H1 (cell line): ENCODE measurements around the gene IREB2. TPM values are rescaled to one million over a fixed set of nuclear protein-coding genes. Genes with fewer than 3 reads are reported as not detected.

Experiments used
- CTCF ChIA-PET: fragments of 300-600 bp; sonication (Branson Sonifier 250); formaldehyde crosslinking; loops from one replicate; lab custom pipeline; 2021; ENCODE audit not compliant: partially characterized antibody; lab: Charles Lee
- POLR2A ChIA-PET: fragments of 300-600 bp; sonication (Branson Sonifier 250); formaldehyde crosslinking; loops from one replicate; lab custom pipeline; 2021; ENCODE audit warnings: inconsistent platforms; ENCODE audit not compliant: partially characterized antibody; lab: Charles Lee
- DNase-seq, 2 experiments: peaks; one replicate each; pipeline versions ENCODE4 v3.0.0 to v3.0.0-alpha.2; 2010 to 2022; ENCODE audit warnings: low spot score in 2 of 2, low read depth in 1 of 2, mixed read lengths in 1 of 2
- FAIRE-seq: peaks from 2 replicates; lab custom pipeline; 2011; peaks lifted over from hg19 to GRCh38; lab: Jason Lieb, UNC
- H2AFZ ChIP-seq: 2 replicates; pipeline ENCODE4 v1.8.1; 2012; ENCODE audit warnings: low read length, inconsistent platforms
- H2AK5ac ChIP-seq: 2 replicates; pipeline ENCODE4 v1.6.1; 2013; ENCODE audit warnings: low read depth, low read length
- H2BK120ac ChIP-seq: replicated peaks from 2 replicates; pipeline ENCODE3; 2013; ENCODE audit warnings: low read depth, low read length, inconsistent platforms
- H2BK12ac ChIP-seq: 2 replicates; pipeline ENCODE4 v1.6.1; 2013; ENCODE audit warnings: low read depth, low read length
- H2BK15ac ChIP-seq: 2 replicates; pipeline ENCODE4 v1.6.1; 2013; ENCODE audit warnings: low read length
- H2BK20ac ChIP-seq: 2 replicates; pipeline ENCODE4 v1.6.1; 2013; ENCODE audit warnings: low read length
- H2BK5ac ChIP-seq: 2 replicates; pipeline ENCODE4 v1.6.1; 2013; ENCODE audit warnings: low read depth, low read length
- H3K14ac ChIP-seq: 2 replicates; pipeline ENCODE4 v1.6.1; 2013; ENCODE audit warnings: inconsistent platforms; ENCODE audit not compliant: insufficient read length
- H3K18ac ChIP-seq: 2 replicates; pipeline ENCODE4 v1.6.1; 2013; ENCODE audit warnings: low read length; ENCODE audit errors: extremely low read depth
- H3K23ac ChIP-seq: 2 replicates; pipeline ENCODE4 v1.6.1; 2013; ENCODE audit warnings: inconsistent platforms; ENCODE audit not compliant: insufficient read length
- H3K23me2 ChIP-seq: 2 replicates; pipeline ENCODE4 v1.6.1; 2013; ENCODE audit warnings: low read depth, low read length
- H3K27ac ChIP-seq: 2 replicates; pipeline ENCODE4 v1.6.1; 2011; ENCODE audit warnings: low read depth, low read length, inconsistent platforms
- H3K27me3 ChIP-seq, 4 experiments: replicated peaks in 1 of 4; 1 replicate in 1 of 4; 2 replicates in 3 of 4; pipeline versions ENCODE4 v1.6.1 to v1.8.1; 2011 to 2013; ENCODE audit warnings: low read length in 3 of 4, mild to moderate bottlenecking in 3 of 4, inconsistent platforms in 2 of 4, mixed read lengths in 2 of 4, moderate library complexity in 1 of 4; ENCODE audit not compliant: control insufficient read depth in 3 of 4, insufficient read depth in 3 of 4; ENCODE audit errors: extremely low read depth in 1 of 4
- H3K36me3 ChIP-seq, 4 experiments: 2 replicates each; pipeline versions ENCODE4 v1.6.1 to v1.8.1; 2011 to 2013; ENCODE audit warnings: mild to moderate bottlenecking in 4 of 4, low read length in 3 of 4, moderate library complexity in 2 of 4, control low read depth in 1 of 4, inconsistent platforms in 1 of 4; ENCODE audit not compliant: insufficient read depth in 4 of 4, control insufficient read depth in 2 of 4
- H3K4ac ChIP-seq: replicated peaks from 2 replicates; pipeline ENCODE3; 2013; ENCODE audit warnings: low read length, low read depth, mixed read lengths, inconsistent platforms; ENCODE audit not compliant: insufficient read length
- H3K4me1 ChIP-seq, 4 experiments: replicated peaks in 1 of 4; 1 replicate in 1 of 4; 2 replicates in 3 of 4; pipeline versions ENCODE4 v1.6.1 to v1.8.1; 2011 to 2013; ENCODE audit warnings: low read length in 3 of 4, inconsistent platforms in 2 of 4, mixed read lengths in 1 of 4; ENCODE audit not compliant: insufficient read depth in 4 of 4, control insufficient read depth in 3 of 4
- H3K4me2 ChIP-seq, 2 experiments: 2 replicates each; pipeline versions ENCODE4 v1.6.1 to v1.8.1; 2011 to 2013; ENCODE audit warnings: low read depth in 2 of 2, low read length in 2 of 2, control low read depth in 1 of 2, inconsistent platforms in 1 of 2, mild to moderate bottlenecking in 1 of 2; ENCODE audit not compliant: insufficient read depth in 1 of 2
- H3K4me3 ChIP-seq, 4 experiments: fragments of 200-600, 300-600 bp in 1 of 4; sonication (generic), shearing (Covaris generic), sonication (Bioruptor Twin) in 1 of 4; 2 replicates each; pipeline versions ENCODE4 v1.5.1 to v1.8.1; 2011 to 2016; ENCODE audit warnings: low read length in 4 of 4, low read depth in 3 of 4, control low read depth in 2 of 4, inconsistent platforms in 2 of 4, mild to moderate bottlenecking in 2 of 4, mixed read lengths in 1 of 4, moderate library complexity in 1 of 4; ENCODE audit not compliant: insufficient read depth in 2 of 4; ENCODE audit errors: extremely low read depth in 1 of 4
- H3K56ac ChIP-seq: replicated peaks from 2 replicates; pipeline ENCODE3; 2013; ENCODE audit warnings: low read depth, mild to moderate bottlenecking, mixed read lengths, low read length, inconsistent platforms; ENCODE audit not compliant: insufficient read length
- H3K79me1 ChIP-seq: 2 replicates; pipeline ENCODE4 v1.6.1; 2013; ENCODE audit warnings: low read depth, low read length, control low read depth
- H3K79me2 ChIP-seq, 2 experiments: 2 replicates each; pipeline versions ENCODE4 v1.6.1 to v1.8.1; 2012 to 2013; ENCODE audit warnings: low read length in 2 of 2, mild to moderate bottlenecking in 2 of 2, inconsistent platforms in 1 of 2; ENCODE audit not compliant: insufficient read depth in 2 of 2, control insufficient read depth in 1 of 2
- H3K9ac ChIP-seq, 4 experiments: replicated peaks in 1 of 4; 1 replicate in 1 of 4; 2 replicates in 3 of 4; pipeline versions ENCODE4 v1.6.1 to v1.8.1; 2011 to 2013; ENCODE audit warnings: low read depth in 3 of 4, low read length in 3 of 4, control low read depth in 2 of 4, mild to moderate bottlenecking in 2 of 4, moderate library complexity in 2 of 4, inconsistent platforms in 1 of 4; ENCODE audit errors: extremely low read depth in 1 of 4
- H3K9me3 ChIP-seq, 2 experiments: 2 replicates each; pipeline versions ENCODE4 v1.6.1 to v1.8.1; 2012 to 2013; ENCODE audit warnings: mild to moderate bottlenecking in 2 of 2, moderate library complexity in 2 of 2, control low read depth in 1 of 2, inconsistent platforms in 1 of 2, low read depth in 1 of 2, low read length in 1 of 2, mixed read lengths in 1 of 2; ENCODE audit not compliant: insufficient read depth in 2 of 2
- H4K20me1 ChIP-seq, 2 experiments: replicated peaks in 1 of 2; 2 replicates each; pipeline versions ENCODE3 to v1.8.1; 2011 to 2013; ENCODE audit warnings: inconsistent platforms in 2 of 2, low read length in 2 of 2, mild to moderate bottlenecking in 1 of 2; ENCODE audit not compliant: insufficient read depth in 2 of 2, control insufficient read depth in 1 of 2
- H4K5ac ChIP-seq: 2 replicates; pipeline ENCODE4 v1.6.1; 2013; ENCODE audit warnings: low read length, low read depth, mixed read lengths, inconsistent platforms; ENCODE audit not compliant: insufficient read length
- H4K8ac ChIP-seq: 2 replicates; pipeline ENCODE4 v1.8.0; 2013; ENCODE audit warnings: mild to moderate bottlenecking, moderate library complexity, low read length, inconsistent platforms; ENCODE audit not compliant: insufficient read depth; ENCODE audit errors: extremely low read depth
- H4K91ac ChIP-seq: replicated peaks from 2 replicates; pipeline ENCODE3; 2013; ENCODE audit warnings: low read length, mixed read lengths, inconsistent platforms; ENCODE audit not compliant: insufficient read length
- EGR1 ChIP-seq: IDR thresholded peaks from 2 replicates; pipeline ENCODE4 v1.6.1; 2011; ENCODE audit warnings: low read depth, low read length, borderline replicate concordance
- MAFK ChIP-seq: IDR thresholded peaks from 2 replicates; pipeline ENCODE4 v1.6.1; 2012; ENCODE audit warnings: low read depth, mild to moderate bottlenecking, improper control_type of control experiment, low read length
- whole genome bisulfite sequencing, 2 experiments: shearing (Covaris generic) in 1 of 2; methylation state at CpG; one replicate each; pipeline versions ENCODE4 v1.1.6 to v1.1.7; 2013 to 2015; ENCODE audit warnings: low lambda C conversion rate in 2 of 2, mixed read lengths in 2 of 2, inconsistent platforms in 1 of 2, low coverage in 1 of 2, missing lambda C conversion rate in 1 of 2; ENCODE audit not compliant: insufficient replicate concordance in 2 of 2, insufficient coverage in 1 of 2, insufficient read length in 1 of 2; ENCODE audit errors: extremely low coverage in 1 of 2, missing lambda C conversion rate in 1 of 2; 5-methylcytosine and 5-hydroxymethylcytosine counted together
- polyA plus RNA-seq, 7 experiments: library from polyadenylated mRNA; depleted of rRNA in 3 of 7; stranded (reverse) in 5 of 7; unstranded in 2 of 7; fragments of >200 nt in 5 of 7; fragments of 200-250 nt in 2 of 7; gene quantifications; 1 replicate in 5 of 7; 2 replicates in 1 of 7; 4 replicates in 1 of 7; pipeline versions ENCODE4 v1.2.1 to v1.2.3, GENCODE V29; 2011 to 2013; ENCODE audit warnings: missing spikeins in 2 of 7, mixed read lengths in 2 of 7
- total RNA-seq: library from RNA; stranded (reverse); fragmentation: NEBNext Ultra II Directional; extraction: Animal tissue kit (Norgen Biotek cat#: 25700); gene quantifications from 2 replicates; pipeline ENCODE4 v1.2.1, GENCODE V29; 2021

IREB2 gene
- total and polyA plus RNA-seq, 2 of the 8 experiments (the other 6 are each of a cell fraction or from before 2014, with no cell fraction given), result 21.0 to 103 TPM

GRCh38 chr15:78477295-78477694, 39.3 kb downstream of the IREB2 start:
- Histone ChIP-seq H3K9me3 (no peaks in the 10 kb centered on the region), H2BK20ac (no peak overlapping the region), H3K36me3 (peaks cover 8 to 76% (median 44%) of the 10 kb centered on the region in 4 experiments), H4K20me1 (no peaks in the 10 kb centered on the region), H3K14ac (no peak overlapping the region), H3K4me1 (no peaks in the 10 kb centered on the region), H3K23ac (no peak overlapping the region), H2BK15ac (no peak overlapping the region), H3K4me2 (no peak overlapping the region), H3K4me3 (no peak overlapping the region), H4K5ac (no peak overlapping the region), H3K27ac (no peak overlapping the region), H3K56ac (no peak overlapping the region), H3K79me2 (no peaks in the 10 kb centered on the region), H4K8ac (no peak overlapping the region), H2AFZ (no peak overlapping the region), H4K91ac (no peak overlapping the region), H3K4ac (no peak overlapping the region), H3K18ac (no peak overlapping the region), H3K9ac (no peak overlapping the region), H3K27me3 (no peaks in the 10 kb centered on the region), H3K79me1 (no peaks in the 10 kb centered on the region; the same call in 1 of the 2 replicates), H2AK5ac (no peak overlapping the region), H3K23me2 (no peaks in the 10 kb centered on the region), H2BK5ac (no peak overlapping the region), H2BK120ac (no peak overlapping the region), H2BK12ac (no peak overlapping the region)
- CTCF ChIA-PET, result interaction anchor here (1.2 to 3.8 kb wide), 4 partner anchors 9 to 169 kb away, joined by 3 to 21 read pairs (median 5); no protein-coding TSS in a partner anchor
- 76% methylated on average over 5 of the region's 5 CpGs; no CpG with 5 or more reads in 1 of the 2 experiments for WGBS, 2 experiments
- TF ChIP-seq EGR1 (no peak), MAFK (no peak)
- POLR2A ChIA-PET, result interaction anchor here (0.9 to 1.8 kb wide), 4 partner anchors 10 to 144 kb away, joined by 3 to 4 read pairs (median 4); partner anchors contain the start of genes CHRNA3 and PSMA4
- FAIRE-seq (no peak), DNase-seq (no peak)
